ENCODE measurements around the gene DLX5.
"Not testable (repeated sequence)": the region's sequence is repeated elsewhere in the genome, so short reads cannot be mapped to it uniquely, and the experiment has no call there.

The DLX5 gene

GRCh38 chr7:97024209-97025129, at the start of gene DLX5:
TSS of gene DLX5 (minus strand) at chr7:97024831. CDS start at chr7:97024623, 208 bp downstream.
- peak; percentile 46 for DNase-seq

- not testable (repeated sequence) for DNase-seq
These were observed 47.4 kb upstream of the DLX5 start for GRCh38 chr7:97072025-97072424.

DNA sequence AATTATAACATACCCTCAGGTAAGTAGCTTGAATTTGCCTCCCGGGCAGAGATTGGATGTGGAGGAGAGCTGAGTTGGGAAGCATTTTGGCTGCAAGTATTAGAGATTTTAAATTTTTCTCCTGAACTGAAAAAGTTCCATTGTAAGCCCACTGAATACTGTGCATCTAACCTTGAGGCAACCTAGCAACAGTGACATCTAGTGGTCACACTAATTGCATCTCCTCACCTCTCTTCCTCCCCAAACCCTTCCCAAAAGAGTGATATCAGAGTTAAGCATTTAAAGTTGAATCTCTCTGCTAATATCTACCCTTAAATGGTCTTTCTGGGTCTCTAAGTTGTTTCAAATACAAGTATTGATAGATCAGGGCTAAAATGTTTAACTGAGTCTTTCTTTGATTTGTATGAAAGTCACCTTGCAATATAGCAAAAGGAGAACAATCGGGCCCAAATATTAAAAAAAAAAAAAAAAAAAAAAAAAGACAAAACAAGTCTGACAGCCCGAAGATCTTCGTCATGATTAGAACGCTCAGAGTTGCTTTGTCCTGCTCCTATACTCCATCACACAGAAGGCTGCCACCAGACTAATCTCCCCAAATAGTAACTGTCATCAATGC, 40.4 kb upstream of the DLX5 start:
- DNase-seq, result peak; percentile 18

DNA sequence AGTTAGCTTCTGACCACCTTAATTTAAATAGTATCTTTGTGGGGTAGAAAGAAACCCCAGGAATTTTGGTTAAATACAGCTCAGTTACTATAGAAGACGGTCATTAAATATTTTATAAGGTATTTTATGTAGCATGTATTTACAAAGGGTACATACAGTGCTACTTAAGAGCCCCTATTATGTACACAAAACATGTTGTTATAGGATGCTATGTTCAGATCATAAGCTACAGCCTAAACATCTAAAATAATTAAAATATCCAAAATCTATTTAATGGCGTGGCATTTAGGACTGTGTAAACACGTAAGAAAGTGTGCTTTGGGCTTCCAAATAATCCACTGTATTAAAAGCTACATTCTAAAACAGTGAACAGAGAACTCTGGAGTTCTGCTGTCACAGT, 39.4 kb upstream of the DLX5 start:
- no peak for DNase-seq

GRCh38 chr7:97043281-97043680, 18.6 kb upstream of the DLX5 start:
- DNase-seq, result no peak

- no peak for DNase-seq
These were observed 14.9 kb upstream of the DLX5 start for GRCh38 chr7:97039374-97040065.

- not testable (repeated sequence) for DNase-seq
These were observed 9.7 kb upstream of the DLX5 start for GRCh38 chr7:97034213-97034852.

- peak; percentile 70 for DNase-seq
These were observed 3.0 kb upstream of the DLX5 start for GRCh38 chr7:97027427-97028234.

DNA sequence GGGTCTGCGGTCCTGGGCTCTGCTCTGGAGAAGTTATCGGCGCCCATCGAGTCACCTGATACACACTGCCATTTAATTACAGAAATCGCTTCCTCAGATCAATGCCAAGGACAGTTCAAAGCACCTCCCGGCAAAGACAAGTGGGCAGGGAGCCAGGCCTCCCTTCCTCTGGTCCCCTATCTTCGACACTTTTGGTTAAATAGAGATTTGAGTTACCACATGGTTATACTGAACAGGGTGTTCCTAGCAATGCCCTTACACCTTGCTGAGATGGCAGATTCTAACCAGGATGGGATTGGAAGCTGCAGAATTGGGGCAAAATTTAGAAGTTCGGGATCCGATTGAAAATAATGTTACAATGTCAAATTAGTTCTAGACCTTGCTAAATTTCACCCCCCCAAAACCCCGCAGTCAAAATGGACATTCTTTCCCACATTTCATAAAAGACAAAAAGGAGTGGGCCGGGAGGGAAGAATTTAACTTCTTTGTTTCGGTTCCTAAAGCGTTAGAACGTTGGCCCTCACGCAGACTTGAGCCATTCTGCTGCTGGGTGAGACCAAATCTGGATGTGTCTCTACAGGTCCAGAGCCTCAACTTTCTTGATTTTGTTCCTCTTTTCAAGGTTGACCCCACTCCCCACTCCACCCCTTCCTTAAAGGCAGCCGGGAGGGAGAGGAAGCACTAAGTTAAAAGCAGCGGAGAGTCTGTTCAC, 2.2 kb upstream of the DLX5 start:
- no peak for DNase-seq

DNA sequence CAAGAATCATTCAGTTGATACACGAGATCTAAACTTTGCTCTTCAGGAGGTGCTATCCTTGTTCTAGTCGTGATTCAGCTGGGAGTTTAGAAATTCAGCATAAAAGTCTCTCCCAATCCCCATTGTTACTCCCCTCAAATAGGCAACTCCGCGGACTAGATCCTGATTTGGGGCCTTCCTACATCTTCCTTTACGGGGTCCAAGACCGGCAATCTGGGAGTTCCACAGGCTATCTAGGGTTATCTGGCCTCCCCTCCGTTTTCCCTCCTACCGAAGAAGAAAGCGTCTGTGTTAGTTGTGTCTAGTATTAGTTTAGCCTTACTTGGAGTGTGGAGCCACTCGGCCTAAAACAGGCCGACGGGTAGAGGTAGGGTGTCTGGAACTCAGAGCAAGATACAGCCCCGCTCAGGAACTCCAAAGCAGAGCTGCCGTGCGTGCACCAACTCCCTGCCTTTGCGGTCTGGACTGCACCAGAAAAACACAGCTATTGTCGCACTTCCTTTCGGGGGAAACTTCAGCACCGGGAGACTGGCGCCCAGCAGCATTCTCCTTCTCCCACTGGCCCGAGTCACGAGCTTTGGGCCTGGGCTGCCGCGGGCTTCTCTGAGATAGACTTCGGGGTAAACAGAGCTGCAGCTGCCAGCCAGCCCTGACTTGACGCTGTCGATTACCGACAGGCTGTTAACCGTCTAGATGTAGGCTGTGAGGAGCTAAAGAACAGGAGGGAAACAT, 1.5 kb upstream of the DLX5 start:
- no peak for DNase-seq

GRCh38 chr7:97025130-97025499, 484 bp upstream of the DLX5 start:
- DNase-seq, result no peak

- no peak for DNase-seq
These were observed 1.9 kb downstream of the DLX5 start for GRCh38 chr7:97022491-97023306.

- DNase-seq, result no peak
These were observed 2.7 kb downstream of the DLX5 start for GRCh38 chr7:97021747-97022490.

GRCh38 chr7:97020996-97021746, 3.5 kb downstream of the DLX5 start:
- DNase-seq, result no peak

- no peak for DNase-seq
These were observed 4.0 kb downstream of the DLX5 start for GRCh38 chr7:97020601-97020995.

DNA sequence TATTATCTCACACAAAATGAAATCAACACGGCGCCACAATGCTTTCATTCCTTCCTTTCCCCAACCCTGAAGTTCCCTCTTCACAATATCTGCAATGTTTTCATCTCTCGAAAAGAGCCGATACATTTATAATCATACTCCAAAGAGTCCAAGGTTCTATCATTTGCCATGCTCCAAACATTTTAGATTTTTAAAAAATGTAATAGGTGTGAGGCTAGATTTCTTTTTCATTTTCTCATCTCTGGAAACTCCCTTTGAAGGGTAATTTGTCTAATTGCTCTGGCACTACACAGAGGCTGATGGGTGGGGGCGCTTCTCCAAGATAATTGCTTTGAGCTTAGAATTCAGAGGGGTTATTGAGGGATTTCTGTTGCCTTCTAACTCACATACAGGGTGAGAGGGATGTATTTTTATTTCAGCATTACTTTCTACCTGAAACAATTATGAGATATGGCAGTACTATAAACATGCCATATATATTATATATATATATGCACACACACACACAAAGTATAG, 4.9 kb downstream of the DLX5 start:
- no peak for DNase-seq

DNA sequence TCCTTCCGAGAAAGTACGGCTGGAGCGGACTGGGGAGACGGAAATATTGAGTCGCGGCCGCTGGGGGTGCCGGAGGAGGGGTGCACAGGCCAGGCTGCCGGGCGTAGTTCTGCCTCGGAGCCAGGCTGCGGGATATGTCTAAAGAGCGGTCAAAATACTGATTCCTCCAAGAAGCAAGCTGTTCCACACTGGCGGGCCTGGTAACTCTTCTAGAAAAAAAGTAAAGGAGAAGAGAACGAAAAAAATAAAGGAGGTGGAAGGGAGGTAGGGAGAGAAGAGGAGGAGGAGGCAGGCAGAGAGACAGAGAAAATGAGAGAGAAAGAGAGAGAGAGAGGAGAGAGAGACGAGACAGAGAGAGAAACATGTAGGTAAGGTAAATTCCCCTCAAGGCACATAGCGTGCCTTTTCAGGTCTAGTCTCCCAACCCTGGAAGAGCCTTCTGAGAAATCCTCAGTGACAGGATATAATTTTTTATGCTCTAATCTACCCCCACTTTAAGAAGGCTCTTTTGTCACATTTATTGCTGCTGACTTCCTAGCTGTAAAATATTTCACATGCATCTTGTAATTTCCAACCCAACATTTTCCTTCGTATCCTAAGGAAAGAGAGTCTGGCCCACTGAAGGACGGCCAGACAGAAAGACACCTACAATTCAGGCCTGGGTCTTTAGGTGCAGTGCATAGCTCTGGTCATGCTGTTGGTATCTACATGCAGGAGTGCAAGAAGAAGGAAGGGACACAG, 5.7 kb downstream of the DLX5 start:
- no peak for DNase-seq

Data from DMS153 (cell line).